IMR-90 (cell line): Measurements from ENCODE around the gene C16orf87. TPM values are rescaled to one million over a fixed set of nuclear protein-coding genes. Genes with fewer than 3 reads are reported as not detected.

Source experiments
- ATAC-seq: fragments of 200-7000 bp; cut with Tn5 transposase; 2 replicates; pipeline ENCODE4 v1.9.1; 2020; ENCODE audit warnings: low read depth, mild to moderate bottlenecking, moderate library complexity
- BruUV-seq: library from RNA; stranded (reverse); fragments of 400-500 nt; replicated peaks from 2 replicates; lab custom pipeline; 2021; lab: Mats Ljungman, UMichigan
- CTCF ChIA-PET: fragments of 300-600 bp; formaldehyde crosslinking; extraction: SDS; loops from one replicate; lab custom pipeline; 2021; ENCODE audit warnings: antibody characterized with exemption; lab: Yijun Ruan, JAX
- POLR2A ChIA-PET: fragments of 300-600 bp; sonication (Branson Sonifier 250); formaldehyde crosslinking; loops from one replicate; lab custom pipeline; 2022; ENCODE audit warnings: antibody characterized with exemption; ENCODE audit not compliant: unreplicated experiment; lab: Charles Lee
- DNase-seq: peaks from one replicate; pipeline ENCODE4 v3.0.0; 2013
- H2AFZ ChIP-seq: replicated peaks from 2 replicates; pipeline ENCODE3; 2013; ENCODE audit warnings: low read length, mild to moderate bottlenecking; ENCODE audit not compliant: poor library complexity
- H2AK5ac ChIP-seq: 2 replicates; pipeline ENCODE4 v1.6.1; 2013; ENCODE audit warnings: low read depth, low read length, inconsistent platforms
- H2AK9ac ChIP-seq: replicated peaks from 2 replicates; pipeline ENCODE3; 2013; ENCODE audit warnings: mild to moderate bottlenecking, low read depth, low read length, moderate library complexity; ENCODE audit not compliant: poor library complexity
- H2BK120ac ChIP-seq: 2 replicates; pipeline ENCODE4 v1.6.1; 2013; ENCODE audit warnings: low read depth, low read length, inconsistent platforms
- H2BK15ac ChIP-seq: 3 replicates; pipeline ENCODE4 v1.6.1; 2013; ENCODE audit warnings: low read depth, low read length, inconsistent platforms
- H2BK20ac ChIP-seq: 2 replicates; pipeline ENCODE4 v1.6.1; 2013; ENCODE audit warnings: low read depth, mild to moderate bottlenecking, inconsistent platforms, low read length, moderate library complexity
- H2BK5ac ChIP-seq: 2 replicates; pipeline ENCODE4 v1.6.1; 2013; ENCODE audit warnings: mild to moderate bottlenecking, low read depth, low read length, inconsistent platforms; ENCODE audit not compliant: poor library complexity, severe bottlenecking
- H3K14ac ChIP-seq: replicated peaks from 2 replicates; pipeline ENCODE4 v1.6.1; 2013; ENCODE audit warnings: low read depth, low read length, inconsistent platforms
- H3K18ac ChIP-seq: 2 replicates; pipeline ENCODE4 v1.6.1; 2013; ENCODE audit warnings: low read depth, low read length, control low read depth
- H3K23ac ChIP-seq: 2 replicates; pipeline ENCODE4 v1.6.1; 2013; ENCODE audit warnings: low read depth, low read length, inconsistent platforms
- H3K27ac ChIP-seq: 2 replicates; pipeline ENCODE4 v1.5.1; 2013; ENCODE audit warnings: mild to moderate bottlenecking, control low read depth, low read length; ENCODE audit not compliant: insufficient read depth
- H3K27me3 ChIP-seq: 2 replicates; pipeline ENCODE4 v1.6.1; 2013; ENCODE audit warnings: low read length; ENCODE audit not compliant: control insufficient read depth, insufficient read depth
- H3K36me3 ChIP-seq: 2 replicates; pipeline ENCODE4 v1.6.1; 2013; ENCODE audit warnings: low read length, mixed read lengths; ENCODE audit not compliant: control insufficient read depth, insufficient read depth
- H3K4ac ChIP-seq: 2 replicates; pipeline ENCODE4 v1.6.1; 2013; ENCODE audit warnings: low read depth, low read length, inconsistent platforms
- H3K4me1 ChIP-seq: 2 replicates; pipeline ENCODE4 v1.6.1; 2013; ENCODE audit warnings: low read length, mixed read lengths; ENCODE audit not compliant: control insufficient read depth, insufficient read depth
- H3K4me2 ChIP-seq: 2 replicates; pipeline ENCODE4 v1.6.1; 2013; ENCODE audit warnings: low read depth, mild to moderate bottlenecking, control low read depth, low read length, moderate library complexity
- H3K4me3 ChIP-seq: 2 replicates; pipeline ENCODE4 v1.5.1; 2013; ENCODE audit warnings: low read depth, mild to moderate bottlenecking, control low read depth, low read length, moderate library complexity; ENCODE audit not compliant: insufficient read depth
- H3K56ac ChIP-seq: 2 replicates; pipeline ENCODE4 v1.6.1; 2013; ENCODE audit warnings: low read length, inconsistent platforms; ENCODE audit not compliant: insufficient read depth; ENCODE audit errors: extremely low read depth
- H3K79me1 ChIP-seq, 2 experiments: 2 replicates each; pipeline ENCODE4 v1.6.1; 2013; ENCODE audit warnings: low read length in 2 of 2, inconsistent platforms in 1 of 2, low read depth in 1 of 2
- H3K9ac ChIP-seq: 2 replicates; pipeline ENCODE4 v1.6.1; 2013; ENCODE audit warnings: low read depth, low read length, control low read depth
- H3K9me1 ChIP-seq: 2 replicates; pipeline ENCODE4 v1.6.1; 2013; ENCODE audit warnings: low read length, inconsistent platforms; ENCODE audit not compliant: insufficient read depth
- H3K9me3 ChIP-seq: 2 replicates; pipeline ENCODE4 v1.6.1; 2013; ENCODE audit warnings: low read length; ENCODE audit not compliant: control insufficient read depth, insufficient read depth
- H4K20me1 ChIP-seq: 2 replicates; pipeline ENCODE4 v1.6.1; 2013; ENCODE audit warnings: low read length, inconsistent platforms; ENCODE audit not compliant: insufficient read depth
- H4K5ac ChIP-seq: 2 replicates; pipeline ENCODE4 v1.6.1; 2013; ENCODE audit warnings: mild to moderate bottlenecking, low read depth, low read length, control low read depth
- H4K8ac ChIP-seq, 2 experiments: 2 replicates each; pipeline ENCODE4 v1.6.1; 2013; ENCODE audit warnings: low read depth in 2 of 2, low read length in 2 of 2, control low read depth in 1 of 2, inconsistent platforms in 1 of 2
- H4K91ac ChIP-seq: 2 replicates; pipeline ENCODE4 v1.6.1; 2013; ENCODE audit warnings: low read depth, low read length, inconsistent platforms; ENCODE audit not compliant: insufficient read depth
- BHLHE40 ChIP-seq: fragments of 150-350 bp; IDR thresholded peaks from 2 replicates; pipeline ENCODE4 v1.6.1; 2016; ENCODE audit warnings: mild to moderate bottlenecking, low read depth, low read length
- CEBPB ChIP-seq: IDR thresholded peaks from 2 replicates; pipeline ENCODE4 v1.6.1; 2012; ENCODE audit warnings: low read depth, low read length, improper control_type of control experiment
- FOS ChIP-seq: fragments of 150-350 bp; IDR thresholded peaks from 2 replicates; pipeline ENCODE4 v1.6.1; 2016; ENCODE audit warnings: low read depth, low read length
- MAFK ChIP-seq: IDR thresholded peaks from 2 replicates; pipeline ENCODE4 v1.6.1; 2012; ENCODE audit warnings: low read depth, low read length, improper control_type of control experiment
- MXI1 ChIP-seq: IDR thresholded peaks from 2 replicates; pipeline ENCODE4 v1.6.1; 2012; ENCODE audit warnings: low read depth, mild to moderate bottlenecking, low read length, moderate library complexity, borderline replicate concordance
- RAD21 ChIP-seq: IDR thresholded peaks from 2 replicates; pipeline ENCODE4 v1.6.1; 2012; ENCODE audit warnings: low read length, improper control_type of control experiment
- RCOR1 ChIP-seq: IDR thresholded peaks from 2 replicates; pipeline ENCODE4 v1.6.1; 2012; ENCODE audit warnings: mild to moderate bottlenecking, low read length, improper control_type of control experiment; ENCODE audit not compliant: insufficient replicate concordance
- RFX5 ChIP-seq: IDR thresholded peaks from 2 replicates; pipeline ENCODE4 v1.8.0; 2012; ENCODE audit warnings: low read depth, mild to moderate bottlenecking, low read length, moderate library complexity
- WGBS, 2 experiments: methylation state at CpG; one replicate each; pipeline versions ENCODE4 v1.1.5 to v1.1.7; 2013; ENCODE audit warnings: missing lambda C conversion rate in 2 of 2; ENCODE audit not compliant: insufficient read length in 1 of 2; ENCODE audit errors: extremely low coverage in 2 of 2; 5-methylcytosine and 5-hydroxymethylcytosine counted together
- dilution Hi-C: fragments of 300-500 bp; cut with HindIII; formaldehyde crosslinking; loops from one replicate; pipeline ENCODE4 v1.14.3; 2018; ENCODE audit warnings: low sequenced_read_pairs; ENCODE audit not compliant: unreplicated experiment
- in situ Hi-C: fragments of 300-500 bp; cut with MboI; formaldehyde crosslinking; loops from 3 replicates; pipeline ENCODE4 v1.14.3; 2019; ENCODE audit warnings: low sequenced_read_pairs, inconsistent platforms, mixed read lengths
- intact Hi-C: fragments of 100-400 bp; cut with micrococcal nuclease; formaldehyde crosslinking; loops from 2 replicates; pipeline ENCODE4 v1.10.0; 2022
- polyA plus RNA-seq, 3 experiments: library from polyadenylated mRNA; depleted of rRNA; stranded (reverse); fragments of >200 nt; gene quantifications; 2 replicates each; pipeline ENCODE4 v1.2.3, GENCODE V29; 2012; ENCODE audit warnings: low replicate concordance in 1 of 3
- total RNA-seq: library from RNA; depleted of rRNA; stranded (reverse); fragments of >200 nt; gene quantifications from 2 replicates; pipeline ENCODE4 v1.2.3, GENCODE V29; 2012
- TF ChIP-seq, protein P1 (sequence below): fragments of 150-350 bp; IDR thresholded peaks from 2 replicates; pipeline ENCODE4 v1.6.1; 2016; ENCODE audit warnings: low read depth, mild to moderate bottlenecking, low read length, moderate library complexity, borderline replicate concordance
- TF ChIP-seq, protein P2 (sequence below): fragments of 150-350 bp; IDR thresholded peaks from 2 replicates; pipeline ENCODE4 v1.6.1; 2017; ENCODE audit warnings: mild to moderate bottlenecking, antibody characterized with exemption, low read length, low read depth

Gene C16orf87
- total and polyA plus RNA-seq, 2 of the 4 experiments (the other 2 are of a cell fraction): 6.3 to 8.1 TPM

DNA sequence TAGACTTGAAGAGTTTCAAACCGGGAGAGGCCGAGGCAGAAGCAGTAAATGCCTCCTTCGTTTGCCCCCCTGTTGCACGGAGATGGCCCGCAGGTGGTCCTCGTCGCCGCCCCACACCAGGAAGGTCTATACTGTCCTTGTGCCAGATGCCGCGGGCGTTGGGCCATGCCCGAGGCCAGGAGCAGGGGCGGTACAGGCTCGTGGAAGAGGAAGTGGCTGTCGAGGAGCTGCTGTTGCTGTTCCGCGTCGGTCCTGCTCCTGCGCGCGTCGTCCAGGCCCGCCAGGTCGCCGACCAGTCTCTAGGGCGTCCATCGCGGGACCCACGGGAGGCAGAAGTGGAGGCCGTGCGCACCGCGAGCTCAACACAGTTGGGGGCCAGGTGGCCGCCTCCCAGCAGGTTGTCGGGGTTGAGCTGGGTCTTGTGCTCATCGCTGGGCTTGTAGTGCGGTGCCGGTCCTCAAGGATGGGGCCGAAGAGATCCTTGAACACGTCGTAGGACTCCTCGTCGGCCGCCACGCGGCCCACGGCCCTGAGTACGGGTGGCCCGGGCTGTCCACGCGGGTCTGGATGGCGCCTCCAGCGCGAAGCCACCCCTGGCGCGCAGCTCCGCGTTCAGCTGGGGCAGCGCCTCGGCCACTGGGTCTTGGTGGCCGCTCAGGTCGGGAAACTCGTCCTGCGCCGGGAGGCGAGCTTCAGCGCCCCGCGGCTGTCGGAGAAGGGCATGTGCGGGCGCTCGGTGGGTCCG lies 13.1 kb upstream of the C16orf87 start (continued):
- no peak for TF ChIP-seq RCOR1

DNA sequence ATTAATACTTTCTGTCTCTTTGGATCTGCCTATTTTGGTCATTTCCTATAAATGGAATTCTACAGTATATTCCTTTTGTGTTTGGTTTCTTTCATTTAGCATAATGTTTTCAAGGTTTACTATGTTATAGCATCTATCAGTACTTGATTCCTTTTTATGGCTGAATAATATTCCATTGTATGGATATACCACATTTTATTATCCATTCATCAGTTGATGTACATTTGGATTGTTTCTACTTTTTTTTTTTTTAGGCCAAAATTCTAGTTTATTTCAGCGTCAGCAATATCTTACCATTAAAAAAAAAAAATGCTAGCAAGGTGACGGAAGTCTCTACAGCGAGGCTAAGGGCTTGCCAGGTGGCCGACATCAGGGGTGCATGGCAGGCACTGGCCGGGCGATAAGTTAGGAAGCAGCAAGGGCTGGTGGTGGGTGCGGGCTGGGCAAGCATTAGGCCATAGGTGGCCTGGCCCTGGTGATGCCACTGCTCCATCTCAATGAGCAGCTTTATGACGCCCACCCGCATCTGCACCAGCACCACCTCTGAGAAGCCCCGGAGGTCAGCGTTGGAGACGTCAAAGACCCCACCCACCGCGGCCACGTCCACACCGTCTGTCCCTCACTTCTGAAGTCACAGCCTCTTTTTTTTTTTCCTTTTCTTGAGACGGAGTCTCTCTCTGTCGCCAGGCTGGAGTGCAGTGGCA lies 11.4 kb upstream of the C16orf87 start:
- no peak overlapping the region for H3K23ac ChIP-seq
- in situ Hi-C loops (no loop called here), intact Hi-C loops (no loop called here), dilution Hi-C loops (no loop called here)
- no peaks in the 10 kb centered on the region for H3K79me1 ChIP-seq
- H4K91ac ChIP-seq: no peak overlapping the region
- TF ChIP-seq CEBPB (no peak), MAFK (no peak), FOS (no peak), RAD21 (no peak), RFX5 (no peak), BHLHE40 (no peak), RCOR1 (no peak), MXI1 (no peak)
- TF ChIP-seq, protein P1, sequence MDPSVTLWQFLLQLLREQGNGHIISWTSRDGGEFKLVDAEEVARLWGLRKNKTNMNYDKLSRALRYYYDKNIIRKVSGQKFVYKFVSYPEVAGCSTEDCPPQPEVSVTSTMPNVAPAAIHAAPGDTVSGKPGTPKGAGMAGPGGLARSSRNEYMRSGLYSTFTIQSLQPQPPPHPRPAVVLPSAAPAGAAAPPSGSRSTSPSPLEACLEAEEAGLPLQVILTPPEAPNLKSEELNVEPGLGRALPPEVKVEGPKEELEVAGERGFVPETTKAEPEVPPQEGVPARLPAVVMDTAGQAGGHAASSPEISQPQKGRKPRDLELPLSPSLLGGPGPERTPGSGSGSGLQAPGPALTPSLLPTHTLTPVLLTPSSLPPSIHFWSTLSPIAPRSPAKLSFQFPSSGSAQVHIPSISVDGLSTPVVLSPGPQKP: no peak
- TF ChIP-seq, protein P2, sequence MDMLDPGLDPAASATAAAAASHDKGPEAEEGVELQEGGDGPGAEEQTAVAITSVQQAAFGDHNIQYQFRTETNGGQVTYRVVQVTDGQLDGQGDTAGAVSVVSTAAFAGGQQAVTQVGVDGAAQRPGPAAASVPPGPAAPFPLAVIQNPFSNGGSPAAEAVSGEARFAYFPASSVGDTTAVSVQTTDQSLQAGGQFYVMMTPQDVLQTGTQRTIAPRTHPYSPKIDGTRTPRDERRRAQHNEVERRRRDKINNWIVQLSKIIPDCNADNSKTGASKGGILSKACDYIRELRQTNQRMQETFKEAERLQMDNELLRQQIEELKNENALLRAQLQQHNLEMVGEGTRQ: no peak
- ATAC-seq: no peak
- no peaks in the 10 kb centered on the region for H3K36me3 ChIP-seq
- no peak overlapping the region for H2BK120ac ChIP-seq
- peaks cover 2% of the 10 kb centered on the region; the same call in 1 of the 2 replicates for H3K4me1 ChIP-seq
- no peak overlapping the region for H4K5ac ChIP-seq
- no peak overlapping the region for H3K56ac ChIP-seq
- H3K4me2 ChIP-seq: no peak overlapping the region
- no peaks in the 10 kb centered on the region for H3K9me1 ChIP-seq
- H4K20me1 ChIP-seq: no peaks in the 10 kb centered on the region
- H3K27me3 ChIP-seq: no peaks in the 10 kb centered on the region
- no TSS peak for BruUV-seq
- H3K4ac ChIP-seq: no peak overlapping the region
- H3K9ac ChIP-seq: no peak overlapping the region
- ChIA-PET CTCF (interaction anchor here (0.7 kb wide), 1 partner anchor 11 kb away, joined by 7 read pairs; the partner anchor contains the start of gene C16orf87), POLR2A (no interaction called here)
- DNase-seq: no peak
- H3K4me3 ChIP-seq: no peak overlapping the region
- 96% methylated on average over 11 of the region's 18 CpGs; no CpG with 5 or more reads in 1 of the 2 experiments for WGBS, 2 experiments
- H3K14ac ChIP-seq: no peak overlapping the region
- no peak overlapping the region for H2BK5ac ChIP-seq
- peaks cover 4% of the 10 kb centered on the region; the same call in 1 of the 2 replicates for H3K9me3 ChIP-seq
- no peak overlapping the region for H2BK15ac ChIP-seq
- no peak overlapping the region for H2BK20ac ChIP-seq
- H2AK9ac ChIP-seq: no peak overlapping the region
- H2AFZ ChIP-seq: no peak overlapping the region
- H2AK5ac ChIP-seq: no peak overlapping the region
- H4K8ac ChIP-seq: no peak overlapping the region
- H3K27ac ChIP-seq: no peak overlapping the region
- no peak overlapping the region for H3K18ac ChIP-seq
